ENCODE measurements around the gene ZFP90.

GRCh38 chr16:68492151-68492542, 46.9 kb upstream of the ZFP90 start:
- TF ChIP-seq CTCF (conservative IDR thresholded peaks at IDR 0.05) (no peak), ZFX (IDR thresholded peaks at IDR 0.05) (no peak)
